ENCODE results near the gene TMED6.
"Not testable (repeated sequence)": the region's sequence is repeated elsewhere in the genome, so short reads cannot be mapped to it uniquely, and the experiment has no call there.

The TMED6 gene
- total RNA-seq = 0 reads per million in 2 donors

GRCh38 chr16:69351309-69352027, at the start of gene TMED6:
TSS of gene TMED6 (minus strand) at chr16:69351786. CDS start at chr16:69351753, 33 bp downstream.
- DNase-seq = no peak

- no peak for DNase-seq
These were observed 47.8 kb upstream of the TMED6 start for GRCh38 chr16:69399361-69399760.

- no peak for DNase-seq
These were observed 46.4 kb upstream of the TMED6 start for GRCh38 chr16:69397821-69398521.

GRCh38 chr16:69396187-69397061, 44.8 kb upstream of the TMED6 start:
- DNase-seq = peak in 4 of 5 experiments; percentile 42 to 82 (median 52)

- DNase-seq = no peak
These were observed 44.2 kb upstream of the TMED6 start for GRCh38 chr16:69395859-69396186.

- DNase-seq = no peak
These were observed 42.6 kb upstream of the TMED6 start for GRCh38 chr16:69393898-69394849.

GRCh38 chr16:69386596-69386995, 35.0 kb upstream of the TMED6 start:
- no peak for DNase-seq

- no peak for DNase-seq
These were observed 33.4 kb upstream of the TMED6 start for GRCh38 chr16:69384974-69385373.

GRCh38 chr16:69382421-69382820, 30.8 kb upstream of the TMED6 start:
- no peak for DNase-seq

GRCh38 chr16:69381231-69381630, 29.6 kb upstream of the TMED6 start:
- DNase-seq = no peak

GRCh38 chr16:69378760-69379159, 27.2 kb upstream of the TMED6 start:
- no peak for DNase-seq

GRCh38 chr16:69378036-69378435, 26.4 kb upstream of the TMED6 start:
- DNase-seq = no peak

GRCh38 chr16:69376393-69377059, 24.9 kb upstream of the TMED6 start:
- DNase-seq = no peak

- no peak for DNase-seq
These were observed 21.4 kb upstream of the TMED6 start for GRCh38 chr16:69373019-69373418.

GRCh38 chr16:69371564-69371963, 20.0 kb upstream of the TMED6 start:
- no peak for DNase-seq

- no peak for DNase-seq
These were observed 17.3 kb upstream of the TMED6 start for GRCh38 chr16:69368866-69369265.

GRCh38 chr16:69367980-69368379, 16.4 kb upstream of the TMED6 start:
- DNase-seq = no peak

- no peak for DNase-seq
These were observed 14.8 kb upstream of the TMED6 start for GRCh38 chr16:69366431-69366830.

GRCh38 chr16:69365901-69366300, 14.3 kb upstream of the TMED6 start:
- no peak for DNase-seq

- DNase-seq = no peak
These were observed 12.5 kb upstream of the TMED6 start for GRCh38 chr16:69364088-69364487.

GRCh38 chr16:69363281-69363717, 11.7 kb upstream of the TMED6 start:
- DNase-seq = no peak

GRCh38 chr16:69360070-69360469, 8.5 kb upstream of the TMED6 start:
- not testable (repeated sequence) for DNase-seq
